HG03139 (cell line): ENCODE results near the gene ARFIP2.
"Not testable (repeated sequence)": the region's sequence is repeated elsewhere in the genome, so short reads cannot be mapped to it uniquely, and the experiment has no call there.

Source experiments
- ATAC-seq: cut with Tn5 transposase; IDR thresholded peaks from one replicate; pipeline ENCODE4 v1.9.1; 2021; ENCODE audit not compliant: unreplicated experiment

ARFIP2 gene

GRCh38 chr11:6481012-6481923 lies at the start of gene ARFIP2, which contains the start of gene TIMM10B:
Gene ARFIP2, minus strand, starts transcription at chr11:6481331. Its CDS starts 910 bp downstream, at chr11:6480421.
Gene TIMM10B, plus strand, starts transcription at chr11:6481501. Its CDS starts 16 bp downstream, at chr11:6481517.
- peak; percentile 99 for ATAC-seq

- ATAC-seq = no peak
Observed at GRCh38 chr11:6530848-6531247, 49.7 kb upstream of the ARFIP2 start.

GRCh38 chr11:6529266-6529665 lies 48.1 kb upstream of the ARFIP2 start:
- no peak for ATAC-seq

GRCh38 chr11:6526411-6527135 lies 45.4 kb upstream of the ARFIP2 start:
- no peak for ATAC-seq

- no peak for ATAC-seq
Observed at GRCh38 chr11:6523253-6523652, 42.1 kb upstream of the ARFIP2 start.

- not testable (repeated sequence) for ATAC-seq
Observed at GRCh38 chr11:6521946-6522345, 40.8 kb upstream of the ARFIP2 start.

- ATAC-seq = no peak
Observed at GRCh38 chr11:6520265-6520664, 39.1 kb upstream of the ARFIP2 start.

GRCh38 chr11:6516865-6517264 lies 35.7 kb upstream of the ARFIP2 start:
- no peak for ATAC-seq

- ATAC-seq = no peak
Observed at GRCh38 chr11:6505577-6506240, 24.6 kb upstream of the ARFIP2 start.

- ATAC-seq = no peak
Observed at GRCh38 chr11:6504166-6504565, 23.0 kb upstream of the ARFIP2 start.

GRCh38 chr11:6502382-6502781 lies 21.3 kb upstream of the ARFIP2 start:
- ATAC-seq = no peak

- ATAC-seq = no peak
Observed at GRCh38 chr11:6498544-6498943, 17.4 kb upstream of the ARFIP2 start.

- no peak for ATAC-seq
Observed at GRCh38 chr11:6498121-6498520, 17.0 kb upstream of the ARFIP2 start.

- no peak for ATAC-seq
Observed at GRCh38 chr11:6497069-6497839, 16.1 kb upstream of the ARFIP2 start, which contains the start of gene DNHD1. Gene DNHD1, plus strand, starts transcription at chr11:6497280. Its CDS starts 936 bp downstream, at chr11:6498216.

- ATAC-seq = no peak
Observed at GRCh38 chr11:6489306-6489705, 8.2 kb upstream of the ARFIP2 start.

- no peak for ATAC-seq
Observed at GRCh38 chr11:6488821-6489220, 7.7 kb upstream of the ARFIP2 start.

GRCh38 chr11:6488342-6488741 lies 7.2 kb upstream of the ARFIP2 start:
- ATAC-seq = no peak

- ATAC-seq = no peak
Observed at GRCh38 chr11:6486938-6487337, 5.8 kb upstream of the ARFIP2 start.

GRCh38 chr11:6486256-6486655 lies 5.1 kb upstream of the ARFIP2 start:
- no peak for ATAC-seq

GRCh38 chr11:6485661-6486060 lies 4.5 kb upstream of the ARFIP2 start:
- ATAC-seq = no peak

- ATAC-seq = no peak
Observed at GRCh38 chr11:6483015-6483414, 1.9 kb upstream of the ARFIP2 start.
